GM12878 (cell line): ENCODE results near the gene MAGI1. TPM values are rescaled to one million over a fixed set of nuclear protein-coding genes. Genes with fewer than 3 reads are reported as not detected.

Experiments used
- ATAC-seq: fragments of 200-7000 bp; cut with Tn5 transposase; 3 replicates; pipeline ENCODE4 v1.9.1; 2020; ENCODE audit warnings: mild to moderate bottlenecking, moderate library complexity
- BruUV-seq: library from RNA; stranded (reverse); fragments of 400-500 nt; replicated peaks from 2 replicates; lab custom pipeline; 2021; lab: Mats Ljungman, UMichigan
- CTCF ChIA-PET: fragments of 300-600 bp; sonication (Branson Sonifier 250); formaldehyde crosslinking; extraction: SDS; loops from one replicate; lab custom pipeline; 2021; ENCODE audit warnings: inconsistent platforms; lab: Yijun Ruan, JAX
- POLR2A ChIA-PET: fragments of 350-600 bp; formaldehyde crosslinking; extraction: SDS; loops from one replicate; lab custom pipeline; 2021; ENCODE audit warnings: inconsistent platforms; lab: Charles Lee
- RAD21 ChIA-PET: fragments of 300-600 bp; sonication (Branson Sonifier 250); formaldehyde crosslinking; loops from one replicate; lab custom pipeline; 2023; ENCODE audit warnings: antibody characterized with exemption; ENCODE audit not compliant: unreplicated experiment; lab: Charles Lee
- SMC1A ChIA-PET: fragments of 300-600 bp; sonication (Branson Sonifier 250); formaldehyde crosslinking; loops from one replicate; lab custom pipeline; 2023; ENCODE audit not compliant: unreplicated experiment, uncharacterized antibody; lab: Charles Lee
- DNase-seq: peaks from one replicate; pipeline ENCODE4 v3.0.0-alpha.2; 2011; ENCODE audit warnings: low read depth, low spot score
- FAIRE-seq: peaks from 3 replicates; lab custom pipeline; 2011; peaks lifted over from hg19 to GRCh38; lab: Jason Lieb, UNC
- H2AFZ ChIP-seq: 2 replicates; pipeline ENCODE4 v1.6.0; 2011; ENCODE audit warnings: low read depth, low read length, control low read depth; ENCODE audit not compliant: control insufficient read depth
- H3K27ac ChIP-seq: 2 replicates; pipeline ENCODE4 v1.5.1; 2011; ENCODE audit warnings: control low read depth; ENCODE audit not compliant: control insufficient read depth, insufficient read depth
- H3K27me3 ChIP-seq, 2 experiments: replicated peaks in 1 of 2; 2 replicates each; pipeline versions ENCODE4 v1.6.0 to v1.6.1; 2011; ENCODE audit warnings: low read length in 1 of 2; ENCODE audit not compliant: control insufficient read depth in 2 of 2, insufficient read depth in 2 of 2
- H3K36me3 ChIP-seq, 2 experiments: 2 replicates each; pipeline ENCODE4 v1.5.1; 2011; ENCODE audit warnings: low read length in 1 of 2; ENCODE audit not compliant: control insufficient read depth in 2 of 2, insufficient read depth in 2 of 2
- H3K4me1 ChIP-seq: 2 replicates; pipeline ENCODE4 v1.6.1; 2011; ENCODE audit warnings: mild to moderate bottlenecking, low read length, moderate library complexity, mixed read lengths; ENCODE audit not compliant: control insufficient read depth, insufficient read depth
- H3K4me2 ChIP-seq: 2 replicates; pipeline ENCODE4 v1.6.0; 2011; ENCODE audit warnings: control low read depth; ENCODE audit not compliant: control insufficient read depth, insufficient read depth
- H3K4me3 ChIP-seq: fragments of 200-600 bp; sonication (generic); 2 replicates; pipeline ENCODE4 v1.5.1; 2016
- H3K79me2 ChIP-seq: 2 replicates; pipeline ENCODE4 v1.6.0; 2011; ENCODE audit warnings: low read length; ENCODE audit not compliant: control insufficient read depth, insufficient read depth
- H3K9ac ChIP-seq: 2 replicates; pipeline ENCODE4 v1.8.0; 2011; ENCODE audit warnings: low read length, control low read depth, mixed read lengths; ENCODE audit not compliant: control insufficient read depth, insufficient read depth
- H3K9me3 ChIP-seq: replicated peaks from 3 replicates; pipeline ENCODE4 v1.5.1; 2011; ENCODE audit warnings: mild to moderate bottlenecking, low read length; ENCODE audit not compliant: control insufficient read depth, insufficient read depth
- H4K20me1 ChIP-seq: 2 replicates; pipeline ENCODE4 v1.6.0; 2011; ENCODE audit not compliant: control insufficient read depth, insufficient read depth
- ASH2L ChIP-seq: fragments of 300-600, 200-600 bp; sonication (generic); IDR thresholded peaks from 2 replicates; pipeline ENCODE4 v1.6.1; 2017; ENCODE audit warnings: low read depth, mild to moderate bottlenecking, borderline replicate concordance
- E2F8 ChIP-seq: fragments of 450-650 bp; IDR thresholded peaks from 2 replicates; pipeline ENCODE4 v1.6.1; 2018; ENCODE audit warnings: mild to moderate bottlenecking, low read depth, moderate library complexity; ENCODE audit not compliant: partially characterized antibody
- KLF5 ChIP-seq: fragments of 450-650 bp; IDR thresholded peaks from 2 replicates; pipeline ENCODE4 v1.6.1; 2014; ENCODE audit warnings: mild to moderate bottlenecking; ENCODE audit not compliant: partially characterized antibody
- MEF2B ChIP-seq: fragments of 450-650 bp; IDR thresholded peaks from 2 replicates; pipeline ENCODE4 v1.6.1; 2018; ENCODE audit warnings: mild to moderate bottlenecking, moderate library complexity; ENCODE audit not compliant: partially characterized antibody, poor library complexity, severe bottlenecking
- MYC ChIP-seq: IDR thresholded peaks from 2 replicates; pipeline ENCODE4 v1.6.1; 2011; ENCODE audit warnings: mild to moderate bottlenecking, low read length, moderate library complexity, inconsistent platforms; ENCODE audit not compliant: insufficient read depth, insufficient replicate concordance, insufficient read length, severe bottlenecking
- RAD51 ChIP-seq: fragments of 450-650 bp; IDR thresholded peaks from 2 replicates; pipeline ENCODE4 v1.6.1; 2016; ENCODE audit warnings: moderate library complexity, mild to moderate bottlenecking, inconsistent platforms
- SMARCA5 ChIP-seq: fragments of 450-650 bp; IDR thresholded peaks from 2 replicates; pipeline ENCODE4 v1.6.1; 2017; ENCODE audit warnings: mild to moderate bottlenecking
- SREBF1 ChIP-seq: IDR thresholded peaks from 2 replicates; pipeline ENCODE4 v1.6.1; 2012; ENCODE audit warnings: mild to moderate bottlenecking, low read length
- TCF7 ChIP-seq: IDR thresholded peaks from 2 replicates; pipeline ENCODE4 v1.6.1; 2014; ENCODE audit warnings: antibody characterized with exemption, borderline replicate concordance
- YBX1 ChIP-seq: fragments of 450-650 bp; IDR thresholded peaks from 2 replicates; pipeline ENCODE4 v1.6.1; 2016; ENCODE audit warnings: antibody characterized with exemption
- ZBTB11 ChIP-seq: fragments of 450-650 bp; formaldehyde crosslinking; IDR thresholded peaks from 2 replicates; pipeline ENCODE4 v1.5.0; 2022; ENCODE audit warnings: mild to moderate bottlenecking, missing genetic modification characterization
- ZBTB4 ChIP-seq: fragments of 450-650 bp; formaldehyde crosslinking; IDR thresholded peaks from 2 replicates; pipeline ENCODE4 v1.4.0; 2022; ENCODE audit warnings: mild to moderate bottlenecking, moderate library complexity
- WGBS: methylation state at CpG from one replicate; pipeline ENCODE4 v1.1.6; 2016; ENCODE audit warnings: low lambda C conversion rate; ENCODE audit not compliant: insufficient replicate concordance, insufficient coverage; ENCODE audit errors: missing lambda C conversion rate; 5-methylcytosine and 5-hydroxymethylcytosine counted together
- in situ Hi-C: fragments of 300-500 bp; cut with MboI; formaldehyde crosslinking; loops from 9 replicates; pipeline ENCODE4 v1.14.3; 2018; ENCODE audit warnings: mixed read lengths
- intact Hi-C: fragments of 100-400 bp; cut with micrococcal nuclease; formaldehyde crosslinking; loops from one replicate; pipeline ENCODE4 v1.14.2; 2022; ENCODE audit not compliant: unreplicated experiment
- polyA plus RNA-seq, 11 experiments: library from polyadenylated mRNA; depleted of rRNA in 4 of 11; unstranded in 6 of 11; stranded (reverse) in 5 of 11; fragments of >200 nt; fragmentation: Nextera tagmentation in 4 of 11; fragmentation: Illumina TruSeq in 1 of 11; extraction: Ambion mirVana in 4 of 11; extraction: Trizol in 1 of 11; gene quantifications; 1 replicate in 1 of 11; 2 replicates in 10 of 11; pipeline versions ENCODE4 v1.2.1 to v1.2.3, GENCODE V29; 2011 to 2016; ENCODE audit warnings: inconsistent platforms in 2 of 11, missing spikeins in 2 of 11, low read depth in 1 of 11
- total RNA-seq, 4 experiments: library from RNA; depleted of rRNA in 3 of 4; stranded (reverse); fragments of >200 nt in 3 of 4; fragmentation: Illumina TruSeq in 1 of 4; extraction: Trizol in 1 of 4; gene quantifications; 2 replicates each; pipeline versions ENCODE4 v1.2.1 to v1.2.3, GENCODE V29; 2013 to 2021

MAGI1 gene
- total and polyA plus RNA-seq, 10 of the 15 experiments (the other 5 are each of a cell fraction or from before 2014, with no cell fraction given) = 0.02 to 3.3 (median 0.29) TPM; not detected in 1

GRCh38 chr3:65483480-65483879 is 555.2 kb downstream of the MAGI1 start:
- Histone ChIP-seq H4K20me1 (no peaks in the 10 kb centered on the region), H3K4me1 (no peaks in the 10 kb centered on the region), H2AFZ (no peak overlapping the region), H3K4me3 (no peak overlapping the region), H3K79me2 (no peaks in the 10 kb centered on the region), H3K4me2 (no peak overlapping the region), H3K9me3 (no peaks in the 10 kb centered on the region), H3K27me3 (no peaks in the 10 kb centered on the region; a peak in 1 of 4 replicates), H3K36me3 (no peaks in the 10 kb centered on the region), H3K9ac (no peak overlapping the region), H3K27ac (no peak overlapping the region)
- in situ Hi-C loops = no loop called here
- DNase-seq = no peak
- 41% methylated on average over 6 of the region's 6 CpGs for WGBS
- intact Hi-C loops = no loop called here
- TF ChIP-seq E2F8 = no peak
- TF ChIP-seq MYC = no peak
- TF ChIP-seq YBX1 = no peak
- no peak for TF ChIP-seq TCF7
- TF ChIP-seq SMARCA5 = no peak
- no peak for TF ChIP-seq KLF5
- no peak for TF ChIP-seq RAD51
- TF ChIP-seq SREBF1 = no peak
- no peak for TF ChIP-seq MEF2B
- TF ChIP-seq ZBTB11 (CRISPR knock-in tag) = no peak
- TF ChIP-seq ASH2L = no peak
- TF ChIP-seq ZBTB4 (CRISPR knock-in tag) = no peak
- ChIA-PET SMC1A (no interaction called here), CTCF (no interaction called here), RAD21 (no interaction called here), POLR2A (no interaction called here)
- ATAC-seq = no peak
- no peak for FAIRE-seq
- BruUV-seq = no TSS peak
